Esophagus muscularis mucosa (tissue), 4 donors: ENCODE data around the gene FER.
"Not testable (repeated sequence)": the region's sequence is repeated elsewhere in the genome, so short reads cannot be mapped to it uniquely, and the experiment has no call there.

Experiments used
- CTCF ChIP-seq, 3 experiments: fragments of 200-600 bp in 2 of 3; fragments of 450-650 bp in 1 of 3; sonication (generic) in 2 of 3; IDR thresholded peaks; one replicate each; pipeline ENCODE4 v1.5.1; 2017 to 2019; ENCODE audit warnings: antibody characterized with exemption in 3 of 3, mild to moderate bottlenecking in 2 of 3, moderate library complexity in 1 of 3
- EP300 ChIP-seq: sonication (generic); formaldehyde crosslinking; IDR thresholded peaks from one replicate; pipeline ENCODE4 v1.6.1; 2017; ENCODE audit warnings: antibody characterized with exemption
- POLR2A ChIP-seq: fragments of 450-650 bp; IDR thresholded peaks from one replicate; pipeline ENCODE4 v1.6.1; 2017; ENCODE audit warnings: antibody characterized with exemption, moderate library complexity, mild to moderate bottlenecking, low read depth

DNA sequence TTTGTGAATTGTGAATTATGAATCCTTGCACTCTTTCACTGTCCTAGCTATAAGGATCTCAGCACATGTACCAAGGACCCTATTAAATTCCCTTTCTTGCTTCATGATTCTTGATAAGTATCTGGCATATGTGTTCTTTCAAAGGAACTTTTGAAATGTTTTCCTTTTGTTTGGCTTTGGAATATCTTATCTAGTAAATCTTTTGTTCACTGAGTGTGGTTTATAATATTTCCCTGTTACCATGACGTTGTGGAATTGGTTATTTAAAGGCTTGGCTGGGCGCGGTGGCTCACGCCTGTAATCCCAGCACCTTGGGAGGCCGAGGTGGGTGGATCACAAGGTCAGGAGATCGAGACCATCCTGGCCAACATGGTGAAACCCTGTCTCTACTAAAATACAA lies 151.5 kb downstream of the FER start:
- not testable (repeated sequence) for TF ChIP-seq CTCF (IDR thresholded peaks at IDR 0.05); EP300; POLR2A
